ENCODE data around the gene ACBD4.

GRCh38 chr17:45101883-45102811 lies 33.3 kb upstream of the ACBD4 start:
- no peak for TF ChIP-seq POLR2A (IDR thresholded peaks at IDR 0.05)
- TF ChIP-seq CTCF (IDR thresholded peaks at IDR 0.05), result no peak
